ENCODE measurements around the gene C1QTNF12.

Gene C1QTNF12

GRCh38 chr1:1226566-1227362, 19.8 kb downstream of the C1QTNF12 start:
- H3K36me3 Mint-ChIP-seq (ENCODE audit: low read depth) = peaks cover 93% of the 10 kb centered on the region
- no peak overlapping the region for H3K4me3 Mint-ChIP-seq
- H3K9me3 Mint-ChIP-seq = no peaks in the 10 kb centered on the region
- peaks cover 27% of the 10 kb centered on the region for H3K4me1 Mint-ChIP-seq (ENCODE audit: low read depth)
- intact Hi-C loops (cut with micrococcal nuclease) = no loop called here
- no peaks in the 10 kb centered on the region for H3K27me3 Mint-ChIP-seq
- H3K27ac Mint-ChIP-seq = no peak overlapping the region

DNA sequence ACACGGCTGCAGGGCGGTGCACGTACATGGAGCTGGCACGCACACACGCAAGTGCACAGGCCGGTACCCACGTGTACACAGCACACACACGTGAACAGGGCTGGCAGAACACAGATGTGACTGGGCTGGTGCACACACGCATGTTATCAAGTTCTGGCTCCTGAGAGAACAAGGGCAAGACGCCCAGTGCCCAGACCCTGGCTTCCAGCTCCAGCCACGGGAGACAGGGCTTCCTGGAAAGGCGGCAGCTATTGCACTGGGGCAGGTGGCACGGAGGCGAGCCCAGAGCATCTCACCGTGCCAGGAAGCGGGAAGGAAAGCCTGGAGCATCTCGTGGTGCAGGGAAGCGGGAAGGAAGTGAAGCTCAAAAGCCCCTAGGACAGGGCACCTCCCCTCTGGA, 20.6 kb downstream of the C1QTNF12 start:
- Mint-ChIP-seq H3K27ac (no peak overlapping the region), H3K4me3 (no peak overlapping the region), H3K36me3 (ENCODE audit: low read depth) (peaks cover 95% of the 10 kb centered on the region), H3K9me3 (no peaks in the 10 kb centered on the region), H3K4me1 (ENCODE audit: low read depth) (peaks cover 26% of the 10 kb centered on the region), H3K27me3 (no peaks in the 10 kb centered on the region)
- intact Hi-C loops (cut with micrococcal nuclease) = no loop called here

- intact Hi-C loops (cut with micrococcal nuclease) = no loop called here
- H3K27me3 Mint-ChIP-seq = no peaks in the 10 kb centered on the region
- H3K36me3 Mint-ChIP-seq (ENCODE audit: low read depth) = peaks cover 100% of the 10 kb centered on the region
- H3K27ac Mint-ChIP-seq = no peak overlapping the region
- no peaks in the 10 kb centered on the region for H3K9me3 Mint-ChIP-seq
- H3K4me3 Mint-ChIP-seq = no peak overlapping the region
- H3K4me1 Mint-ChIP-seq (ENCODE audit: low read depth) = peaks cover 21% of the 10 kb centered on the region
Measured at GRCh38 chr1:1225238-1225845, 21.2 kb downstream of the C1QTNF12 start.

DNA sequence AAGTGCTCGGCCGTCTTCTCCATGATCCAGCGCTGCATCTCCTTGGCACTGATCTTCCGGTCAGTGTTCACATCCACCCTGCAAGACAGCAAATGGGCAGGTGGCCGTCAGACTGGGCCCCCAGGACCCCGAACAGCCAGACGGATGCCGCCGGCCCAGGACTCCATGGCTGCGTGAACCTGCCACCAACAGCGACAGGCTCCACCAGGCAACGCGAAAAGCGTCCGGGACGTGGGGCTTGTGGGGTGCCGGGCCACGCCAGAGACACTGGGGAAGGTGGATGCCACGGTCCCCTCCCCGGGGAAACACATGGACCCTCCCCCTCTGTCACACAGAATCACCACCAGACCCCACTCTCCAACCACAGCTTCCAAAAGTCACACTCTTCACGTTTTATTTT, 22.6 kb downstream of the C1QTNF12 start:
- intact Hi-C loops (cut with micrococcal nuclease) = no loop called here
- peaks cover 9% of the 10 kb centered on the region for H3K4me1 Mint-ChIP-seq (ENCODE audit: low read depth)
- no peaks in the 10 kb centered on the region for H3K27me3 Mint-ChIP-seq
- H3K9me3 Mint-ChIP-seq = no peaks in the 10 kb centered on the region
- no peak overlapping the region for H3K4me3 Mint-ChIP-seq
- peaks cover 100% of the 10 kb centered on the region for H3K36me3 Mint-ChIP-seq (ENCODE audit: low read depth)
- no peak overlapping the region for H3K27ac Mint-ChIP-seq

DNA sequence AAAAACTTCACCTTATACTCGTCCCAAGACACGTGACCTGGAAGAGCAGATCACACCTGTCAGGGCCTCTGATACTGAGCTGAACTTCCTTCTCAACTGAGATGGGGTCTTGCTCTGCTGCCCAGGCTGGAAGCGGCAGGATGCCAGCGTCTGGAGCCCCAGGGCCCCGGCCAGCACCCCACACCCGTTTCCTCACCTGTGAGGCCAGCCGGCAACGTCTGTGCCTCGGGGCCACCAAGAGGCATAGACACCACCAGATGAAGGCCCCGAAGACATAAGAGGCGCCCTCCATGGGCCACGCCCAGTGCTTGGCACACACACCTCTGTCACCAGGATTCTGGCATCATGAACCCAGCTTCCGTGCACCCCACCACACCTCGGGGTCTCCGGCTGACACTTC, 23.2 kb downstream of the C1QTNF12 start:
- intact Hi-C loops (cut with micrococcal nuclease) = no loop called here
- H3K27me3 Mint-ChIP-seq = no peaks in the 10 kb centered on the region
- peaks cover 100% of the 10 kb centered on the region for H3K36me3 Mint-ChIP-seq (ENCODE audit: low read depth)
- H3K4me1 Mint-ChIP-seq (ENCODE audit: low read depth) = peaks cover 9% of the 10 kb centered on the region
- H3K27ac Mint-ChIP-seq = no peak overlapping the region
- H3K4me3 Mint-ChIP-seq = no peak overlapping the region
- H3K9me3 Mint-ChIP-seq = no peaks in the 10 kb centered on the region

DNA sequence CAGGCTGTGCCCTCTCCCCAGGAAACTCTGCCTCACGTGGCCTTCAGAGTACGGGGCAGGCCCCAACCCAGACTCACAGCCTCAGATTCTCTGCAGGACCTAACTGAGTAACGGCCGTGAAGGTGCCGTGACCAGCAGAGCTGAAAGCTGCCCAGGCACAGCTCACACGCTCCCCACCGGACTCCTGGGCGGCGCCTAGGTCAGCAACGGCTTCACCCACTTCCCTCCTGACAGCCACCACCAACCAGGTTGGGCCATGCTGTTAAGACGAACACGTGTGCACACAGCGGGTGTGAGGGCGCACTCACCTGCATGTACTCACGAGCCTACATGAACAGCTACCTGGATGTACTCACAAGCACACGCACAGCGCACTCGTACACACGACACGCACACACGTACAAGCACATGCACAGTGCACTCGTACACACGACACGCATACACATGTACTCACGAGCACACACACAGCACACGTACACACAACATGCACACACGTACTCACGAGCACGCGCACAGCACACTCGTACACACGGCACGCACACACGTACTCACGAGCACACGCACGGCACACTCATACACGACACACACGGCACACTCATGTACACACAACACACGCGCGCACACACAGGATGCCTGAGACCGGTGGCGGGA, 23.8 kb downstream of the C1QTNF12 start:
- Mint-ChIP-seq H3K27ac (no peak overlapping the region), H3K27me3 (no peaks in the 10 kb centered on the region), H3K4me1 (ENCODE audit: low read depth) (peaks cover 9% of the 10 kb centered on the region), H3K9me3 (no peaks in the 10 kb centered on the region), H3K4me3 (no peak overlapping the region), H3K36me3 (ENCODE audit: low read depth) (peaks cover 100% of the 10 kb centered on the region)
- intact Hi-C loops (cut with micrococcal nuclease) = no loop called here

DNA sequence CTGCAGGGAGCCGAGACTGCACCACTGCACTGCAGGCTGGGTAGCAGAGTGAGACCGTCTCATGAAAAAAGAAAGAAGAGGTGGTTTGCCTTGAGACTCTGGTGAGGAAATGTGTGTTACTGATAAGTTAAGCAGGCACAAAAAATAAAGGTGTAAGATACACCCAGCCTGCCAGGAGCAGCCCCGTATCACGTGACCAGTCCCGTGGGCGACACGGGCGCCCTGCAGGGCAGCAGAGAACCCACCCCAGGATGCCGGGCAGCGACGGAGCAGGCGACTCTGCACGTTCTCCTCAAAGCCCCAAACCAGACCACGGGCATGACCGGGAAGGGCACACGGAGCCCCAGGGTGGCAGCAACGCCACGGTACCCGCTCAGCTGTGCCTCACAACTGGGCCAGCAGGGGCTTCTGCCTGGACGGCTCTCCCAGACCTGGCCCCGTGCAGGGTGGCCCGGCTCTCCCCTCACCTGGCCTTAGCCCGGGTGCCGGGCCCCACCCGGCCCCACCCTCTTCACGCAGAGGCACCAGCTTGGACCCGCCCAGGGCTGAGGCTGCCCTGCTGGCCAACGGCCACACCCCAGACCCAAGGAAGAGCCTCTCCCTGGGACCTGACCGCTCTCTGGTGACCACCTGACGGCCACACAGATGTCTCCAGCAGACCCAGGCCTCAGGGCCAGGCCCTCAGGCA, 24.5 kb downstream of the C1QTNF12 start:
- Mint-ChIP-seq H3K4me1 (ENCODE audit: low read depth) (peaks cover 9% of the 10 kb centered on the region), H3K36me3 (ENCODE audit: low read depth) (peaks cover 100% of the 10 kb centered on the region), H3K27ac (no peak overlapping the region), H3K9me3 (no peaks in the 10 kb centered on the region), H3K27me3 (no peaks in the 10 kb centered on the region), H3K4me3 (no peak overlapping the region)
- intact Hi-C loops (cut with micrococcal nuclease) = no loop called here

DNA sequence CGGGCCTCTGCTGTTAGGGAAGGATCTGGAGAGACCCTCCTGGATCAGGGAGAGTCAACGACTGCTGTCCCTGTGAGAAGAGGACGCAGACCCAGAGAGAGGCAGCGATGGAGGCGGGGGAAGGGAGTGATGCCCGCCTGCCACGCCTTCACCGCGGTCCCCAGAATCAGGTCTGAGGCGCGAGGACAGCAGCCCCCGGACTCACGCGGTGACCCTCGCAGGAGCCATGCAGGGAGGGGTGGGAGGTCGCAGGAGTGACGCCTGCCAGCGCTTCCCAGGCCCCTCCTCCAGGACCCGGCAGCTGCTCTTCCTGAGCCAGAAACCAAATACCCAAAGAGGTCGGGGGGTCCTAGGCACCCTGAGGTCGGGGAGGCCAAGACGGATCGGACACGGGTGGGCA, 26.3 kb downstream of the C1QTNF12 start:
- intact Hi-C loops (cut with micrococcal nuclease) = no loop called here
- Mint-ChIP-seq H3K36me3 (ENCODE audit: low read depth) (peaks cover 100% of the 10 kb centered on the region), H3K4me1 (ENCODE audit: low read depth) (peaks cover 12% of the 10 kb centered on the region), H3K4me3 (no peak overlapping the region), H3K27me3 (no peaks in the 10 kb centered on the region), H3K27ac (no peak overlapping the region), H3K9me3 (no peaks in the 10 kb centered on the region)

DNA sequence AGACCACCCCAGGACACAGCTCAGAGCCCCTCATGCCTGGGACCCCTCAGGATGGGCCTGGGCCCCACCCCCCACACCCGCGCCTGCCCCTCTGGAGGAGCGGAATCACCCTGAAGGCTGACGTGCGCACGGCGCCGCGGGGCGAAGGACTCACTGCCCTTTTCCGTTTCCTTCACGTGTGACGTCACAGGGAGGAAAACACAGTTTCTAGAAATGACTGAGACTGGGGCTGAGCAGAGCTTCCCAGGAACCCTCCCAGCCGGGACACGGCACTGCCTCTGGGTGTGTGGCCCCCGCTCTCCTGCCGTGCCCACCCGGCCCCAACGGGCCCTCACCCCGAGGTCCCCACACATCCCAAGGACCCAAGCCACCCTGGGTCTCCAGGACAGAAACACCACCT, 27.2 kb downstream of the C1QTNF12 start:
- no peak overlapping the region for H3K4me3 Mint-ChIP-seq

GRCh38 chr1:1218524-1219200, 27.9 kb downstream of the C1QTNF12 start:
- H3K36me3 Mint-ChIP-seq (ENCODE audit: low read depth) = peaks cover 89% of the 10 kb centered on the region
- intact Hi-C loops (cut with micrococcal nuclease) = no loop called here
- peaks cover 25% of the 10 kb centered on the region for H3K4me1 Mint-ChIP-seq (ENCODE audit: low read depth)
- H3K27me3 Mint-ChIP-seq = peaks cover 9% of the 10 kb centered on the region
- no peak overlapping the region for H3K4me3 Mint-ChIP-seq
- H3K27ac Mint-ChIP-seq = no peak overlapping the region
- H3K9me3 Mint-ChIP-seq = no peaks in the 10 kb centered on the region

More for the DNA sequence above, 27.2 kb downstream of the C1QTNF12 start:
- Mint-ChIP-seq H3K4me1 (ENCODE audit: low read depth) (peaks cover 20% of the 10 kb centered on the region), H3K27me3 (peaks cover 3% of the 10 kb centered on the region), H3K27ac (no peak overlapping the region), H3K36me3 (ENCODE audit: low read depth) (peaks cover 96% of the 10 kb centered on the region), H3K9me3 (no peaks in the 10 kb centered on the region)
- intact Hi-C loops (cut with micrococcal nuclease) = no loop called here

DNA sequence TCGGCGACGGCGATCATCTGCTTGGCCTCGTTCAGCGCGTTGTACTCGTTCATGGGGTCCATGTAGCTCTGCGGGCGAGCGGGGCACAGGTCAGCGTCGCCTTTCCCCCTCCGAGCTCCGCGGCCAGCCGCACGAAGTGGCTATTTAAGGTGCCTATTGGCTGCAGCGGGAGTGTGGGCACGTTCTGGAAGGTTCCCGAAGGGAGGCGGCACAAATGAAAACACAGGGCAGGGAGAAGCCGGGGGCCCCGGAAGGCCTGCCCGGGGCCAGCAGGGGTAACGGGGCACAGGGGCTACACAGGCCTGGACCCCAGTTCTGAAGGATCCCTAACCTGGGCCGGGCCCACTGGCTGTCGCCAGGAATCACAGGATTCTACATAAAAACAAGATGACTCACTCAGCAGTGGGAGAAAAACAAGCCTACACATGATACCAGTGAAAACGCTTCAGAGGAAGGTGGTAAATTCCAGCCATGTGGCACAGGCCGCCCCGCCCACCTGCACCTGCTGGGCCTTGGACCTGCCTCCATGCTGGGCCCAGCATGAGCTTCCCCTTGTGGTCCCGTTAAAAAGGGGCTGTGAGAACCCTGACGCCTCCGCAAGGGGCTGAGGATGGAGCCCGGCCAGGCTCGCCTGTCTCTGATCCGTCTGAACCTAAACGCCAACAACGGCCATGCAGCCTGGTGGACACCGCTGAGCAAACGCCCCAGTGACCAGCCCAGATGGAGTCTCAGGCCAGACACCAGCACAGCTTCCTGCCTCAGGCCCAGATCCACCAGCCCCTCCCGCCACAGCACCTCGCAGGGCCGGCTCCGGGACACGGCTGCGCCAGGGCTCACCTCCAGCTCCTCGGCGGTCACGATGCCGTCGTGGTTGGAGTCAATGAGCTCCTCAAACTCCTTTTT, 28.6 kb downstream of the C1QTNF12 start:
- Mint-ChIP-seq H3K4me1 (ENCODE audit: low read depth) (peaks cover 25% of the 10 kb centered on the region), H3K36me3 (ENCODE audit: low read depth) (peaks cover 82% of the 10 kb centered on the region), H3K27me3 (peaks cover 13% of the 10 kb centered on the region), H3K4me3 (no peak overlapping the region), H3K9me3 (no peaks in the 10 kb centered on the region), H3K27ac (no peak overlapping the region)
- intact Hi-C loops (cut with micrococcal nuclease) = no loop called here

- Mint-ChIP-seq H3K4me1 (ENCODE audit: low read depth) (peaks cover 25% of the 10 kb centered on the region), H3K36me3 (ENCODE audit: low read depth) (peaks cover 73% of the 10 kb centered on the region), H3K4me3 (no peak overlapping the region), H3K9me3 (no peaks in the 10 kb centered on the region), H3K27me3 (peaks cover 21% of the 10 kb centered on the region), H3K27ac (no peak overlapping the region)
- intact Hi-C loops (cut with micrococcal nuclease) = no loop called here
Measured at GRCh38 chr1:1216770-1217620, 29.5 kb downstream of the C1QTNF12 start.
